PC-9 (cell line): Measurements from ENCODE around the gene NUDT16L1. TPM values are rescaled to one million over a fixed set of nuclear protein-coding genes. Genes with fewer than 3 reads are reported as not detected.

Experiments
- BruUV-seq: library from RNA; stranded (reverse); fragments of 400-500 nt; replicated peaks from 2 replicates; lab custom pipeline; 2021; lab: Mats Ljungman, UMichigan
- CTCF ChIA-PET: fragments of 300-600 bp; sonication (Branson Sonifier 250); formaldehyde crosslinking; loops from one replicate; lab custom pipeline; 2022; ENCODE audit warnings: antibody characterized with exemption; lab: Charles Lee
- POLR2A ChIA-PET: fragments of 300-600 bp; sonication (Branson Sonifier 250); formaldehyde crosslinking; loops from one replicate; lab custom pipeline; 2022; ENCODE audit warnings: antibody characterized with exemption; ENCODE audit not compliant: unreplicated experiment; lab: Charles Lee
- DNase-seq, 2 experiments: peaks; one replicate each; pipeline versions ENCODE4 v3.0.0 to v3.0.0-alpha.2; 2015 to 2022; ENCODE audit warnings: mixed read lengths in 1 of 2
- H2AFZ ChIP-seq: fragments of 200-600 bp; sonication (generic); 2 replicates; pipeline ENCODE4 v1.8.1; 2017; ENCODE audit warnings: antibody characterized with exemption
- H3F3A ChIP-seq: fragments of 200-600 bp; sonication (generic); 2 replicates; pipeline ENCODE4 v1.8.1; 2017; ENCODE audit warnings: antibody characterized with exemption, mild to moderate bottlenecking, low read depth; ENCODE audit not compliant: insufficient read depth
- H3K27ac ChIP-seq: fragments of 200-600 bp; sonication (generic); 2 replicates; pipeline ENCODE4 v1.6.1; 2016; ENCODE audit warnings: mixed run types
- H3K27me3 ChIP-seq: fragments of 200-600 bp; sonication (generic); 2 replicates; pipeline ENCODE4 v1.6.1; 2016; ENCODE audit warnings: low read depth, mixed run types; ENCODE audit not compliant: insufficient read depth
- H3K36me3 ChIP-seq: fragments of 200-600 bp; sonication (generic); 2 replicates; pipeline ENCODE4 v1.6.1; 2016; ENCODE audit warnings: low read depth, mixed run types
- H3K4me1 ChIP-seq: fragments of 200-600 bp; sonication (generic); replicated peaks from 2 replicates; pipeline ENCODE4 v1.6.1; 2016; ENCODE audit warnings: mixed run types; ENCODE audit not compliant: insufficient read depth
- H3K4me2 ChIP-seq: fragments of 200-600 bp; sonication (generic); 2 replicates; pipeline ENCODE4 v1.6.1; 2017; ENCODE audit warnings: mixed run types
- H3K4me3 ChIP-seq: fragments of 200-600 bp; sonication (generic); 2 replicates; pipeline ENCODE4 v1.6.1; 2016; ENCODE audit warnings: mixed run types
- H3K79me2 ChIP-seq: fragments of 200-600 bp; sonication (generic); 2 replicates; pipeline ENCODE4 v1.6.1; 2017; ENCODE audit warnings: low read depth, mixed run types
- H3K9me2 ChIP-seq: fragments of 200-600 bp; sonication (generic); 2 replicates; pipeline ENCODE4 v1.8.1; 2017; ENCODE audit warnings: mild to moderate bottlenecking; ENCODE audit not compliant: insufficient read depth
- H3K9me3 ChIP-seq: fragments of 200-600 bp; sonication (generic); 2 replicates; pipeline ENCODE4 v1.8.1; 2016; ENCODE audit warnings: low read depth; ENCODE audit not compliant: insufficient read depth
- H4K20me1 ChIP-seq: fragments of 200-600 bp; sonication (generic); 2 replicates; pipeline ENCODE4 v1.8.1; 2017; ENCODE audit not compliant: insufficient read depth
- CTCF ChIP-seq: fragments of 200-600 bp; sonication (generic); conservative IDR thresholded peaks from 2 replicates; pipeline ENCODE4 v1.6.1; 2017; ENCODE audit warnings: mixed run types, antibody characterized with exemption, mild to moderate bottlenecking, moderate library complexity
- EZH2 ChIP-seq: fragments of 200-600 bp; sonication (generic); IDR thresholded peaks from 2 replicates; pipeline ENCODE4 v1.8.0; 2017; ENCODE audit warnings: antibody characterized with exemption, low read depth
- intact Hi-C: fragments of 100-400 bp; cut with micrococcal nuclease; formaldehyde crosslinking; loops from one replicate; pipeline ENCODE4 v1.10.0; 2022; ENCODE audit not compliant: unreplicated experiment
- total RNA-seq: library from RNA; stranded (reverse); gene quantifications from 2 replicates; pipeline ENCODE4 v1.2.3, GENCODE V29; 2021

Gene NUDT16L1
- total RNA-seq, 1 experiment from 2014 or later, result 25.7 TPM

DNA sequence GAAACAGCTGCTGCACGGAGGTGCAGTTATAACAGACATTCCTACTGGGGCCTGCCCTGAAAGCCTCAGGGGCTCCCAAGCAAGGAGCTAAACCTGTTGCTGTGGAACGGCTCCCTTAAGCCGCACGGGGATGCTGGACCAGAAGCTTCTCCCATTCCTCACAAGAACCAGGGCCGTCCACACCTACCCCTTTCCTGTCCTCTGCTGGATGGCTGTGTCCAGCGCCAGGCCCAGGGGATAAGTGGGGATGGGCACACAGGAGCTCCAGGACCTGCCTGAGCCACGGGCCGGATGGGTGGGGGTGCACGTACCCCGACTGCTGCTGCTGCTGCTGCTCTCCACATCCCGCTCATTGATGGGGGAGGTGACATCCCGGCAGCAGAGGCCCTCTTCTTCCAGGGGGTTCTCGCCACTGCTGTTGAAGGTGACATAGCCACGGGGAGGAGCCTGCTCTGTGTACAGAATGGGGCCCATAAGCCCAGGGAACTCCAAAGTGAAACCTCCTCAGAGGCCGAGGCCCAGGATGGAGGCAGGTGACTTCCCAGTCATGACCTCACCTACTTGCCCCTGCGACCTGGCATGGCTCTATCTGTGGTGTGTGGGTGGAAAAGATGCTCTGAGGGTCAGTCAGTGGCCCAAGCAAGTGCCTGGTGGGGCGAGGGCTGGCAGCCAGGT is 8.6 kb downstream of the NUDT16L1 start:
- Histone ChIP-seq H3K4me2 (no peak overlapping the region), H2AFZ (no peak overlapping the region), H3K36me3 (no peaks in the 10 kb centered on the region; the same call in 1 of the 2 replicates), H3K79me2 (no peaks in the 10 kb centered on the region), H3K4me3 (no peak overlapping the region), H3F3A (peaks cover 9% of the 10 kb centered on the region; the same call in 1 of the 2 replicates), H3K27ac (no peak overlapping the region), H3K9me3 (no peaks in the 10 kb centered on the region), H3K4me1 (no peaks in the 10 kb centered on the region), H3K27me3 (no peaks in the 10 kb centered on the region), H4K20me1 (no peaks in the 10 kb centered on the region), H3K9me2 (no peaks in the 10 kb centered on the region)
- ChIA-PET CTCF (interaction anchor here (0.5 kb wide), 1 partner anchor 222 kb away, joined by 6 read pairs; no protein-coding TSS in a partner anchor), POLR2A (no interaction called here)
- no peak for TF ChIP-seq EZH2
- no peak for DNase-seq
- no TSS peak for BruUV-seq
- intact Hi-C loops, result no loop called here

DNA sequence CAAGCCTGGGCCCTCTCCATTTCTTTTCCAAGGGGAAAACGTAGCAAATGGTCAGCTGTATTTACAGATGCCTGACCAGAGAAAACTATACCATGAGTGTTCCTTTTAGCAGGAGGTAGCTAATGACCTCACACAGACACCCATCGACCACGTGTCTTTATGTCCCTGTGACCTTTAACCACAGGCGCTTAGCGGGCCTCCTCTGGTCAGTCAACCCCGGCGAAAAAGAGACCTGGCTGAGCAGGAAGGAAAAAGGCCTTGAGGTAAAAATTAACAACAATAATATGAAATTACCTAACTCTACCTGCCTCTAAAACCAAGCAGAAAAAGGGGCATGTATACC is 9.1 kb downstream of the NUDT16L1 start:
- Histone ChIP-seq H4K20me1 (no peaks in the 10 kb centered on the region), H3K4me3 (no peak overlapping the region), H3K27ac (no peak overlapping the region), H3K4me2 (no peak overlapping the region), H2AFZ (no peak overlapping the region), H3K36me3 (peaks cover 1% of the 10 kb centered on the region; the same call in 1 of the 2 replicates), H3K27me3 (no peaks in the 10 kb centered on the region), H3F3A (peaks cover 7% of the 10 kb centered on the region; the same call in 1 of the 2 replicates), H3K9me3 (no peaks in the 10 kb centered on the region), H3K9me2 (no peaks in the 10 kb centered on the region), H3K79me2 (no peaks in the 10 kb centered on the region), H3K4me1 (no peaks in the 10 kb centered on the region)
- intact Hi-C loops, result no loop called here
- no TSS peak for BruUV-seq
- ChIA-PET POLR2A (no interaction called here), CTCF (interaction anchor here (0.5 kb wide), 1 partner anchor 223 kb away, joined by 6 read pairs; no protein-coding TSS in a partner anchor)
- TF ChIP-seq EZH2 (no peak), CTCF (no peak)
- DNase-seq, result no peak

DNA sequence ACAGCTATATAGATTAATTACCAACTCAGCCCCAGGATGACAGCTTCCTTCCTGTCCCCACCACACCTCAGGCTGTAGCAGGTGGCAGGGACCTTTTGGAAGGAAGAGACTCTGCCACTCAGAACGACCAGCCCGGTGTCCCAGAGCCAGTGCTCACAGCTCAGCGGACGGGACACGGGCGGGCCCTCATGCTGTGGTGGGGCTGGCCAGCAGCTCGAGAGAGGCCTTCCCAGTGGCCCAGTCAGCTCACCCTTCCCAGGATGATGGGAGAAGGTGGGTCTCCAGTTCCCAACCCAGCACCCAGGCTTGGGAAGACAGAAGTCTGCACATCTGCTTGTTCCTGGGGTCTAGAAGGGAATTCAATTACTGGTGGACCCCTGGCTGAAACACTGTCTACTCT is 10.5 kb downstream of the NUDT16L1 start:
- H3K4me3 ChIP-seq, result no peak overlapping the region
- POLR2A ChIA-PET, result interaction anchor here (0.5 to 0.6 kb wide), 2 partner anchors 87 to 405 kb away, joined by 3 read pairs; no protein-coding TSS in a partner anchor
- H3K4me2 ChIP-seq, result no peak overlapping the region
- H3K9me3 ChIP-seq, result no peaks in the 10 kb centered on the region
- H3K9me2 ChIP-seq, result no peaks in the 10 kb centered on the region
- CTCF ChIA-PET, result no interaction called here
- no TSS peak for BruUV-seq
- no peaks in the 10 kb centered on the region for H3K4me1 ChIP-seq
- H2AFZ ChIP-seq, result no peak overlapping the region
- no peak overlapping the region for H3K27ac ChIP-seq
- DNase-seq, result no peak
- intact Hi-C loops, result no loop called here
- no peak for TF ChIP-seq CTCF
- no peaks in the 10 kb centered on the region for H4K20me1 ChIP-seq
- H3F3A ChIP-seq, result peaks cover 5% of the 10 kb centered on the region; the same call in 1 of the 2 replicates
- no peaks in the 10 kb centered on the region for H3K27me3 ChIP-seq
- H3K79me2 ChIP-seq, result no peaks in the 10 kb centered on the region
- peaks cover 3% of the 10 kb centered on the region; the same call in 1 of the 2 replicates for H3K36me3 ChIP-seq
